Stimulated activated CD4-positive, alpha-beta T cell treated with anti-CD3 and anti-CD28 coated beads, Interleukin-1b, Interleukin-23, amount 100 ng/mL, for 1 hour (primary cell): Measurements from ENCODE around the gene FMNL2.

Source experiments
- DNase-seq, 2 donors: peaks; one replicate each; pipeline ENCODE4 v3.0.0-alpha.2; 2020; ENCODE audit warnings: low read depth in 2 of 2

FMNL2 gene

GRCh38 chr2:152647552-152647951 is 312.6 kb downstream of the FMNL2 start:
- DNase-seq, result no peak

GRCh38 chr2:152648336-152648735 is 313.4 kb downstream of the FMNL2 start:
- no peak for DNase-seq

- DNase-seq, result no peak
These were observed 315.0 kb downstream of the FMNL2 start for GRCh38 chr2:152649997-152650396.

GRCh38 chr2:152650768-152651371 is 315.9 kb downstream of the FMNL2 start:
- no peak for DNase-seq

- DNase-seq, result no peak
These were observed 316.9 kb downstream of the FMNL2 start for GRCh38 chr2:152651834-152652233.

- DNase-seq, result no peak
These were observed 320.9 kb downstream of the FMNL2 start for GRCh38 chr2:152655880-152656279.

- no peak for DNase-seq
These were observed 322.1 kb downstream of the FMNL2 start for GRCh38 chr2:152657043-152657442.

- no peak for DNase-seq
These were observed 323.2 kb downstream of the FMNL2 start for GRCh38 chr2:152658221-152658620.

GRCh38 chr2:152661076-152661475 is 326.1 kb downstream of the FMNL2 start:
- DNase-seq, result no peak

- DNase-seq, result no peak
These were observed 329.8 kb downstream of the FMNL2 start for GRCh38 chr2:152664725-152665124.

- DNase-seq, result no peak
These were observed 339.4 kb downstream of the FMNL2 start for GRCh38 chr2:152674334-152674733.

GRCh38 chr2:152676461-152676860 is 341.5 kb downstream of the FMNL2 start:
- DNase-seq, result no peak

- DNase-seq, result no peak
These were observed 343.8 kb downstream of the FMNL2 start for GRCh38 chr2:152678808-152679207.

- no peak for DNase-seq
These were observed 347.7 kb downstream of the FMNL2 start for GRCh38 chr2:152682663-152683062.

- no peak for DNase-seq
These were observed 348.4 kb downstream of the FMNL2 start for GRCh38 chr2:152683400-152683799.

GRCh38 chr2:152686321-152686720 is 351.3 kb downstream of the FMNL2 start:
- DNase-seq, result no peak

- no peak for DNase-seq
These were observed 358.1 kb downstream of the FMNL2 start for GRCh38 chr2:152693033-152693432.

GRCh38 chr2:152694161-152694661 is 359.2 kb downstream of the FMNL2 start:
- no peak for DNase-seq

GRCh38 chr2:152695763-152696162 is 360.8 kb downstream of the FMNL2 start:
- no peak for DNase-seq

- DNase-seq, result no peak
These were observed 361.5 kb downstream of the FMNL2 start for GRCh38 chr2:152696476-152696875.
